GM12873 (cell line): Measurements from ENCODE around the gene ZSWIM7.

ENCODE experiments used
- CTCF ChIP-seq: IDR thresholded peaks from 2 replicates; pipeline ENCODE4 v1.5.1; 2012; ENCODE audit warnings: low read depth, mild to moderate bottlenecking, moderate library complexity, low read length, control low read depth; ENCODE audit not compliant: insufficient read depth; ENCODE audit errors: missing control alignments

Gene ZSWIM7

GRCh38 chr17:15999141-15999973 is at the start of gene ZSWIM7, which contains the start of gene TTC19:
Gene ZSWIM7, minus strand, starts transcription at chr17:15999704. Its CDS starts 110 bp downstream, at chr17:15999594.
Gene TTC19, plus strand, starts transcription at chr17:15999824. Its CDS starts 25 bp downstream, at chr17:15999849.
- peak; percentile 1 for TF ChIP-seq CTCF

- no peak for TF ChIP-seq CTCF
Measured at GRCh38 chr17:16048811-16049449, 49.4 kb upstream of the ZSWIM7 start.

GRCh38 chr17:16046966-16047365 is 47.5 kb upstream of the ZSWIM7 start:
- TF ChIP-seq CTCF = no peak

- no peak for TF ChIP-seq CTCF
Measured at GRCh38 chr17:16044487-16044886, 45.0 kb upstream of the ZSWIM7 start.

GRCh38 chr17:16040710-16041251 is 41.3 kb upstream of the ZSWIM7 start:
- TF ChIP-seq CTCF = no peak

- TF ChIP-seq CTCF = no peak
Measured at GRCh38 chr17:16037636-16038035, 38.1 kb upstream of the ZSWIM7 start.

GRCh38 chr17:16036261-16036660 is 36.8 kb upstream of the ZSWIM7 start:
- TF ChIP-seq CTCF = no peak
